NCI-H526 treated with DMSO at 0.1 percent for 48 hours (cell line): ENCODE measurements around the gene DGAT2.

Source experiments
- DNase-seq: peaks from one replicate; lab custom pipeline; 2025; lab: John Stamatoyannopoulos, UW

Gene DGAT2

GRCh38 chr11:75826461-75827230 lies 58.1 kb downstream of the DGAT2 start:
- DNase-seq = no peak

GRCh38 chr11:75827562-75827961 lies 59.0 kb downstream of the DGAT2 start:
- no peak for DNase-seq

- DNase-seq = no peak
Observed at GRCh38 chr11:75831915-75832502, 63.4 kb downstream of the DGAT2 start.

DNA sequence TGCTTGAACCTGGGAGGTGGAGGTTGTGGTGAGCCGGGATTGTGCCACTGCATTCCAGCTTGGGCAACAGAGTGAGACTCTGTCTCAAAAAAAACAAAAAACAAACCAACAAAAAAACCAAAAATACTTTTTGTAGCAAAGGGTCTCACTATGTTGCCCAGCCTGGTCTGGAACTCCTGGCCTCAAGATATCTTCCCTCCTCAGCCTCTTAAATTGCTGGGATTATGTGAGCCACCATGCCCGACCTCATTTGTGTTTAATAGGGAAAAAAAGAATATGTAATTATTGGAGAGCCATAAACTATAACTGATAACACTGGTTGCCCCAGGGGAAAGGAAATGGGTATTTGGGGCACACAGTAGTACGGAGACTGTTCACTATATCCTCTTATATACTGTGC lies 66.2 kb downstream of the DGAT2 start:
- DNase-seq = no peak

DNA sequence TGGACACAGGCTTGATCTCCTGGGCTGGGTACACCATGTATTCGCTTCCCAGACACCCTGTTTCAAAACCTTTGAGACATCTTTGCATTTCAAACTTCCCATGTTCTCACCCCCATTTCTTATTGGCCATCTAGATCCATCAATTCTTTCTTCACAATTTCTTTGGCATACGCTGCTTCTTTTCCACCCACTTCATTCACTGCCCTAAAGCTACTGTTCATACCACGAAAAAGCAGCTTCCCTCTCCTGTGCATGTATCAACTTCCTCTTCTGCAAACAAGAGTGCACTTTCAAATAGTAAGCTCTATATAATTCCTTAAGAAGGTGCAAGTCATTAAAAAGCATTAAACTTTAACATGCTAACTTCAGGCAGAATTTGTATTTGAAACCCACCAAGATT lies 67.8 kb downstream of the DGAT2 start:
- no peak for DNase-seq

- no peak for DNase-seq
Observed at GRCh38 chr11:75839851-75840250, 71.3 kb downstream of the DGAT2 start.

GRCh38 chr11:75840522-75840921 lies 71.9 kb downstream of the DGAT2 start:
- DNase-seq = no peak

- no peak for DNase-seq
Observed at GRCh38 chr11:75841739-75842138, 73.2 kb downstream of the DGAT2 start.

DNA sequence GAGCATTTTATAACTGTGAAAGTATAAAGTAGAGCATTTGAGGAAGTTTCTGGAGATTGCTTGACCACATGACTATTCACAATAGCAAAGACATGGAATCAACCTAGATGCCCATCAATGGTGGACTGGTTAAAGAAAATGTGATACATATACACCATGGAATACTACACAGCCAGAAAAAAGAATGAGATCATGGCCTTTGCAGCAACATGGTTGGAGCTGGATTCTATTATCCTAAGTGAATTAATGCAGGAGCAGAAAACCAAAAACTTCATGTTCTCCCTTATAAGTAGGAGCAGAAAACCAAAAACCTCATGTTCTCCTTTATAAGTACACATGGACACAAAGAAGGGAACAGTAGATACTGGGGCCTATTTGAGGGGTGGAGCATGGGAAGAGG lies 76.7 kb downstream of the DGAT2 start:
- no peak for DNase-seq

- DNase-seq = no peak
Observed at GRCh38 chr11:75849894-75850293, 81.3 kb downstream of the DGAT2 start.

DNA sequence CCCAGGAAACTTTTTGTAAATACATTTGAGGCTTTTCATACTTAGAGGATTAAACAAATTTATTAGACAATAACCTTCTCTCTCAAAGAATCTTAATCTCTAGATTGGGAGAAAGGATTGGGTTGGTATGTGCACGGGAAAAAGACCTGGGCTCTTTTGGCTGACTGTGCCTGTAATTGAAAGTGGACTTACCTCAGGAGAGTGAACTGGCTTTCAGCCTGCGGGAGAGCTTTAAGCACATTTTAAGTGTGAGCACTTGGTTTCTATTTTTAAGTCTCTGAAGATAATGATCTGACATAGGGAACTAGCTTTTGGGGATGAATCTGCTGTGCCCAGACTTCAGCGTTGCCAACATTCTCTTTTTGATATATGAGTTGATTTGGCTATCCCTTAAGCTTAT lies 82.2 kb downstream of the DGAT2 start:
- DNase-seq = no peak
